IMR-90 (cell line): ENCODE results near the gene KDR. TPM values are rescaled to one million over a fixed set of nuclear protein-coding genes. Genes with fewer than 3 reads are reported as not detected.

Experiments
- ATAC-seq: fragments of 200-7000 bp; cut with Tn5 transposase; 2 replicates; pipeline ENCODE4 v1.9.1; 2020; ENCODE audit warnings: low read depth, mild to moderate bottlenecking, moderate library complexity
- BruUV-seq: library from RNA; stranded (reverse); fragments of 400-500 nt; replicated peaks from 2 replicates; lab custom pipeline; 2021; lab: Mats Ljungman, UMichigan
- CTCF ChIA-PET: fragments of 300-600 bp; formaldehyde crosslinking; extraction: SDS; loops from one replicate; lab custom pipeline; 2021; ENCODE audit warnings: antibody characterized with exemption; lab: Yijun Ruan, JAX
- POLR2A ChIA-PET: fragments of 300-600 bp; sonication (Branson Sonifier 250); formaldehyde crosslinking; loops from one replicate; lab custom pipeline; 2022; ENCODE audit warnings: antibody characterized with exemption; ENCODE audit not compliant: unreplicated experiment; lab: Charles Lee
- DNase-seq: peaks from one replicate; pipeline ENCODE4 v3.0.0; 2013
- H2AFZ ChIP-seq: replicated peaks from 2 replicates; pipeline ENCODE3; 2013; ENCODE audit warnings: low read length, mild to moderate bottlenecking; ENCODE audit not compliant: poor library complexity
- H2AK5ac ChIP-seq: 2 replicates; pipeline ENCODE4 v1.6.1; 2013; ENCODE audit warnings: low read depth, low read length, inconsistent platforms
- H2AK9ac ChIP-seq: replicated peaks from 2 replicates; pipeline ENCODE3; 2013; ENCODE audit warnings: mild to moderate bottlenecking, low read depth, low read length, moderate library complexity; ENCODE audit not compliant: poor library complexity
- H2BK120ac ChIP-seq: 2 replicates; pipeline ENCODE4 v1.6.1; 2013; ENCODE audit warnings: low read depth, low read length, inconsistent platforms
- H2BK15ac ChIP-seq: 3 replicates; pipeline ENCODE4 v1.6.1; 2013; ENCODE audit warnings: low read depth, low read length, inconsistent platforms
- H2BK20ac ChIP-seq: 2 replicates; pipeline ENCODE4 v1.6.1; 2013; ENCODE audit warnings: low read depth, mild to moderate bottlenecking, inconsistent platforms, low read length, moderate library complexity
- H2BK5ac ChIP-seq: 2 replicates; pipeline ENCODE4 v1.6.1; 2013; ENCODE audit warnings: mild to moderate bottlenecking, low read depth, low read length, inconsistent platforms; ENCODE audit not compliant: poor library complexity, severe bottlenecking
- H3K14ac ChIP-seq: replicated peaks from 2 replicates; pipeline ENCODE4 v1.6.1; 2013; ENCODE audit warnings: low read depth, low read length, inconsistent platforms
- H3K18ac ChIP-seq: 2 replicates; pipeline ENCODE4 v1.6.1; 2013; ENCODE audit warnings: low read depth, low read length, control low read depth
- H3K23ac ChIP-seq: 2 replicates; pipeline ENCODE4 v1.6.1; 2013; ENCODE audit warnings: low read depth, low read length, inconsistent platforms
- H3K27ac ChIP-seq: 2 replicates; pipeline ENCODE4 v1.5.1; 2013; ENCODE audit warnings: mild to moderate bottlenecking, control low read depth, low read length; ENCODE audit not compliant: insufficient read depth
- H3K27me3 ChIP-seq: 2 replicates; pipeline ENCODE4 v1.6.1; 2013; ENCODE audit warnings: low read length; ENCODE audit not compliant: control insufficient read depth, insufficient read depth
- H3K36me3 ChIP-seq: 2 replicates; pipeline ENCODE4 v1.6.1; 2013; ENCODE audit warnings: low read length, mixed read lengths; ENCODE audit not compliant: control insufficient read depth, insufficient read depth
- H3K4ac ChIP-seq: 2 replicates; pipeline ENCODE4 v1.6.1; 2013; ENCODE audit warnings: low read depth, low read length, inconsistent platforms
- H3K4me1 ChIP-seq: 2 replicates; pipeline ENCODE4 v1.6.1; 2013; ENCODE audit warnings: low read length, mixed read lengths; ENCODE audit not compliant: control insufficient read depth, insufficient read depth
- H3K4me2 ChIP-seq: 2 replicates; pipeline ENCODE4 v1.6.1; 2013; ENCODE audit warnings: low read depth, mild to moderate bottlenecking, control low read depth, low read length, moderate library complexity
- H3K4me3 ChIP-seq: 2 replicates; pipeline ENCODE4 v1.5.1; 2013; ENCODE audit warnings: low read depth, mild to moderate bottlenecking, control low read depth, low read length, moderate library complexity; ENCODE audit not compliant: insufficient read depth
- H3K56ac ChIP-seq: 2 replicates; pipeline ENCODE4 v1.6.1; 2013; ENCODE audit warnings: low read length, inconsistent platforms; ENCODE audit not compliant: insufficient read depth; ENCODE audit errors: extremely low read depth
- H3K79me1 ChIP-seq, 2 experiments: 2 replicates each; pipeline ENCODE4 v1.6.1; 2013; ENCODE audit warnings: low read length in 2 of 2, inconsistent platforms in 1 of 2, low read depth in 1 of 2
- H3K9ac ChIP-seq: 2 replicates; pipeline ENCODE4 v1.6.1; 2013; ENCODE audit warnings: low read depth, low read length, control low read depth
- H3K9me1 ChIP-seq: 2 replicates; pipeline ENCODE4 v1.6.1; 2013; ENCODE audit warnings: low read length, inconsistent platforms; ENCODE audit not compliant: insufficient read depth
- H3K9me3 ChIP-seq: 2 replicates; pipeline ENCODE4 v1.6.1; 2013; ENCODE audit warnings: low read length; ENCODE audit not compliant: control insufficient read depth, insufficient read depth
- H4K20me1 ChIP-seq: 2 replicates; pipeline ENCODE4 v1.6.1; 2013; ENCODE audit warnings: low read length, inconsistent platforms; ENCODE audit not compliant: insufficient read depth
- H4K5ac ChIP-seq: 2 replicates; pipeline ENCODE4 v1.6.1; 2013; ENCODE audit warnings: mild to moderate bottlenecking, low read depth, low read length, control low read depth
- H4K8ac ChIP-seq, 2 experiments: 2 replicates each; pipeline ENCODE4 v1.6.1; 2013; ENCODE audit warnings: low read depth in 2 of 2, low read length in 2 of 2, control low read depth in 1 of 2, inconsistent platforms in 1 of 2
- H4K91ac ChIP-seq: 2 replicates; pipeline ENCODE4 v1.6.1; 2013; ENCODE audit warnings: low read depth, low read length, inconsistent platforms; ENCODE audit not compliant: insufficient read depth
- CEBPB ChIP-seq: IDR thresholded peaks from 2 replicates; pipeline ENCODE4 v1.6.1; 2012; ENCODE audit warnings: low read depth, low read length, improper control_type of control experiment
- ELK1 ChIP-seq: fragments of 150-350 bp; IDR thresholded peaks from 2 replicates; pipeline ENCODE4 v1.6.1; 2016; ENCODE audit warnings: low read depth, mild to moderate bottlenecking, low read length, moderate library complexity, borderline replicate concordance
- MAFK ChIP-seq: IDR thresholded peaks from 2 replicates; pipeline ENCODE4 v1.6.1; 2012; ENCODE audit warnings: low read depth, low read length, improper control_type of control experiment
- MAZ ChIP-seq: IDR thresholded peaks from 2 replicates; pipeline ENCODE4 v1.6.1; 2012; ENCODE audit warnings: low read depth, mild to moderate bottlenecking, low read length, improper control_type of control experiment, moderate library complexity, borderline replicate concordance
- MXI1 ChIP-seq: IDR thresholded peaks from 2 replicates; pipeline ENCODE4 v1.6.1; 2012; ENCODE audit warnings: low read depth, mild to moderate bottlenecking, low read length, moderate library complexity, borderline replicate concordance
- RAD21 ChIP-seq: IDR thresholded peaks from 2 replicates; pipeline ENCODE4 v1.6.1; 2012; ENCODE audit warnings: low read length, improper control_type of control experiment
- WGBS, 2 experiments: methylation state at CpG; one replicate each; pipeline versions ENCODE4 v1.1.5 to v1.1.7; 2013; ENCODE audit warnings: missing lambda C conversion rate in 2 of 2; ENCODE audit not compliant: insufficient read length in 1 of 2; ENCODE audit errors: extremely low coverage in 2 of 2; 5-methylcytosine and 5-hydroxymethylcytosine counted together
- dilution Hi-C: fragments of 300-500 bp; cut with HindIII; formaldehyde crosslinking; loops from one replicate; pipeline ENCODE4 v1.14.3; 2018; ENCODE audit warnings: low sequenced_read_pairs; ENCODE audit not compliant: unreplicated experiment
- in situ Hi-C: fragments of 300-500 bp; cut with MboI; formaldehyde crosslinking; loops from 3 replicates; pipeline ENCODE4 v1.14.3; 2019; ENCODE audit warnings: low sequenced_read_pairs, inconsistent platforms, mixed read lengths
- intact Hi-C: fragments of 100-400 bp; cut with micrococcal nuclease; formaldehyde crosslinking; loops from 2 replicates; pipeline ENCODE4 v1.10.0; 2022
- polyA plus RNA-seq, 3 experiments: library from polyadenylated mRNA; depleted of rRNA; stranded (reverse); fragments of >200 nt; gene quantifications; 2 replicates each; pipeline ENCODE4 v1.2.3, GENCODE V29; 2012; ENCODE audit warnings: low replicate concordance in 1 of 3
- total RNA-seq: library from RNA; depleted of rRNA; stranded (reverse); fragments of >200 nt; gene quantifications from 2 replicates; pipeline ENCODE4 v1.2.3, GENCODE V29; 2012

Gene KDR
- total and polyA plus RNA-seq, 2 of the 4 experiments (the other 2 are of a cell fraction): not detected

- DNase-seq (no peak), ATAC-seq (no peak)
- Histone ChIP-seq H3K4ac (no peak overlapping the region), H3K36me3 (no peaks in the 10 kb centered on the region), H3K9me3 (no peaks in the 10 kb centered on the region), H2AK9ac (no peak overlapping the region), H4K5ac (no peak overlapping the region), H3K23ac (no peak overlapping the region), H4K91ac (no peak overlapping the region), H3K79me1 (no peaks in the 10 kb centered on the region), H3K27me3 (no peaks in the 10 kb centered on the region), H4K20me1 (no peaks in the 10 kb centered on the region), H2BK15ac (no peak overlapping the region), H2AK5ac (no peak overlapping the region), H3K56ac (no peak overlapping the region), H3K27ac (no peak overlapping the region), H4K8ac (no peak overlapping the region), H3K9ac (no peak overlapping the region), H3K4me1 (no peaks in the 10 kb centered on the region), H3K4me3 (no peak overlapping the region), H2BK5ac (no peak overlapping the region), H2AFZ (no peak overlapping the region), H3K14ac (no peak overlapping the region), H2BK20ac (no peak overlapping the region), H3K4me2 (no peak overlapping the region), H3K9me1 (no peaks in the 10 kb centered on the region), H2BK120ac (no peak overlapping the region), H3K18ac (no peak overlapping the region)
- TF ChIP-seq ELK1: no peak
- TF ChIP-seq MAFK: no peak
- TF ChIP-seq MAZ: no peak
- no peak for TF ChIP-seq RAD21
- TF ChIP-seq CEBPB: no peak
- no peak for TF ChIP-seq MXI1
- dilution Hi-C loops: no loop called here
- POLR2A ChIA-PET: no interaction called here
- intact Hi-C loops: no loop called here
- in situ Hi-C loops: no loop called here
- CTCF ChIA-PET: no interaction called here
- no TSS peak for BruUV-seq
- WGBS, 2 experiments: no CpG with 5 or more reads among the region's 10 CpGs
These were observed 26.8 kb downstream of the KDR start for GRCh38 chr4:55098456-55099204.
